GM19328 (cell line): Measurements from ENCODE around the gene KLHL3.

Experiments used
- ATAC-seq: cut with Tn5 transposase; IDR thresholded peaks from one replicate; pipeline ENCODE4 v1.9.1; 2021; ENCODE audit warnings: mild to moderate bottlenecking, moderate library complexity; ENCODE audit not compliant: unreplicated experiment

Gene KLHL3

GRCh38 chr5:137592317-137592716, 143.6 kb downstream of the KLHL3 start:
- no peak for ATAC-seq

GRCh38 chr5:137589185-137589584, 146.7 kb downstream of the KLHL3 start:
- no peak for ATAC-seq

- ATAC-seq, result no peak
Observed at GRCh38 chr5:137587919-137588318, 148.0 kb downstream of the KLHL3 start.

GRCh38 chr5:137584262-137584661, 151.6 kb downstream of the KLHL3 start:
- ATAC-seq, result no peak

- ATAC-seq, result no peak
Observed at GRCh38 chr5:137583129-137583528, 152.8 kb downstream of the KLHL3 start.

- ATAC-seq, result no peak
Observed at GRCh38 chr5:137582218-137582617, 153.7 kb downstream of the KLHL3 start.

GRCh38 chr5:137581776-137582175, 154.1 kb downstream of the KLHL3 start:
- no peak for ATAC-seq

- no peak for ATAC-seq
Observed at GRCh38 chr5:137580030-137580429, 155.9 kb downstream of the KLHL3 start.

- no peak for ATAC-seq
Observed at GRCh38 chr5:137575847-137576246, 160.0 kb downstream of the KLHL3 start.

GRCh38 chr5:137575211-137575610, 160.7 kb downstream of the KLHL3 start:
- ATAC-seq, result no peak

- no peak for ATAC-seq
Observed at GRCh38 chr5:137573376-137573775, 162.5 kb downstream of the KLHL3 start.

GRCh38 chr5:137572042-137572695, 163.7 kb downstream of the KLHL3 start:
- no peak for ATAC-seq

GRCh38 chr5:137570070-137570469, 165.8 kb downstream of the KLHL3 start:
- no peak for ATAC-seq
